Natural killer cell treated with Interleukin-12 subunit alpha and Interleukin-12 subunit beta and Interleukin-15 and Interleukin-18, amount 100 ng/mL, for 72 hours (primary cell): ENCODE measurements around the gene SLC25A40. TPM values are rescaled to one million over a fixed set of nuclear protein-coding genes. Genes with fewer than 3 reads are reported as not detected.
A peak's percentile ranks its signal among the peaks of the same experiment; 100 is the strongest.
"Not testable (repeated sequence)": the region's sequence is repeated elsewhere in the genome, so short reads cannot be mapped to it uniquely, and the experiment has no call there.

ENCODE experiments used
- ATAC-seq, 2 donors: fragments of 150-1000 bp; cut with Tn5 transposase in 1 of 2; sonication (Bioruptor Pico), chemical (Tn5 transposase) in 1 of 2; 2 replicates each; pipeline ENCODE4 v1.10.0; 2021
- DNase-seq: peaks from one replicate; pipeline ENCODE4 v3.0.0; 2022; ENCODE audit warnings: low spot score
- H3K27ac Mint-ChIP-seq, 2 donors: 1 replicate in 1 of 2; 2 replicates in 1 of 2; pipeline ENCODE4 v1.8.0; 2022; ENCODE audit warnings: mixed read lengths in 2 of 2, mild to moderate bottlenecking in 1 of 2, moderate library complexity in 1 of 2
- H3K27me3 Mint-ChIP-seq, 2 donors: 1 replicate in 1 of 2; 2 replicates in 1 of 2; pipeline ENCODE4 v1.8.0; 2022; ENCODE audit warnings: mixed read lengths in 2 of 2
- H3K36me3 Mint-ChIP-seq: one replicate; pipeline ENCODE4 v1.8.0; 2022; ENCODE audit warnings: mixed read lengths
- H3K4me1 Mint-ChIP-seq, 2 donors: 1 replicate in 1 of 2; 2 replicates in 1 of 2; pipeline ENCODE4 v1.8.0; 2022; ENCODE audit warnings: low read depth in 2 of 2, mixed read lengths in 2 of 2, mild to moderate bottlenecking in 1 of 2
- H3K4me3 Mint-ChIP-seq: one replicate; pipeline ENCODE4 v1.8.0; 2022; ENCODE audit warnings: mixed read lengths
- H3K9me3 Mint-ChIP-seq: 2 replicates; pipeline ENCODE4 v1.8.0; 2022; ENCODE audit warnings: mixed read lengths
- total RNA-seq, 2 donors: library from RNA; stranded (reverse); gene quantifications; one replicate each; pipeline ENCODE4 v1.2.3, GENCODE V29; 2022

The SLC25A40 gene
- total RNA-seq, 2 donors from 2014 or later = 27.7 to 37.8 TPM

DNA sequence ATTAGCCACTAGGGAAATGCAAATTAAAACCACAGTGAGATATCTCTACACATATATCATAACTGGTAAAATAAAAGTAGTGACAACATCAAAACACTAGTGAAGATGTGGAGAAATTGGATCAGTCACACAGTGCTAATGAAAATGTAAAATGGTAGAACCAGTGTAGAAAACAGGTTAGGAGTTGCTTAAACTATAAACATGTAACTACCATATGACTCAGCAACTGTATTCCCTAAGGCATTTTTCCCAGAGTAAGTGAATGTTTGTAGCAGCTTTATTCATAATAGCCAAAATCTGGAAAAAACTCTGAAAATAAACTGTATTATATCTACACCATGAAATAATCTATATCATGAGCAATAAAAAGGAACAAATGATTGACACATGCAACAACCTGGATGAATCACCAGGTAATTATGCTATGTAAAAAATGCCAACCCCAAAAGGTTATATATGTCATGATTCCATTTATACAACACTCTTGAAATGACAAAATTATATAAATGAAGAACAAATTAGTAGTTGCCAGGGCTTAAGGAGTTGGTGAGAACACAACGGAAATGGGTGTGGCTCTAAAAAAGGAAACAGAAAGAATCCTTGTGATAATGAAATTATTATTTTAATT, 22.8 kb downstream of the SLC25A40 start:
- Mint-ChIP-seq H3K4me3 (no peak overlapping the region), H3K27ac (no peak overlapping the region), H3K36me3 (peaks cover 5% of the 10 kb centered on the region), H3K9me3 (no peaks in the 10 kb centered on the region), H3K27me3 (no peaks in the 10 kb centered on the region), H3K4me1 (peaks cover 11 to 18% of the 10 kb centered on the region in 2 donors)
- DNase-seq (no peak), ATAC-seq (no peak)

DNA sequence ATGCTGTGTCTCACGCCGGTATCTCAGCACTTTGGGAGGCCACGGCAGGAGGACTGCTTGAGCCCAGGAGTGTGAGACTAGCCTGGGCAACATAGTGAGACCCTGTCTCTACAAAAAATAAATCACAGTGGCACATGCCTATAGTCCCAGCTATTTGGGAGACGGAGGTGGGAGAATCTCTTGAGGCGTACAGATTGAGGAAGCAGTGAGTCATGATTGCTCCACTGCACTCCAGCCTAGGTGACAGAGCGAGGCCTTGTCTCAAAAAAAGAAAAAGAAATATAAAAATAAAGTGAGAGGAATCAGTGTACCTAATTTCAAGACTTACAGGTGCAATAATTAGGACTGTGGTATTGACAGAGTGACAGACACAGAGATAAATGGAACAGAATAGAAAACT, 23.9 kb downstream of the SLC25A40 start:
- Mint-ChIP-seq H3K36me3 (no peaks in the 10 kb centered on the region), H3K27ac (peak overlapping the region in 1 of 2 donors; percentile 47), H3K9me3 (no peaks in the 10 kb centered on the region), H3K4me3 (peak overlapping the region; percentile 13), H3K27me3 (no peaks in the 10 kb centered on the region), H3K4me1 (peaks cover 11 to 18% of the 10 kb centered on the region in 2 donors)
- no peak for DNase-seq
- ATAC-seq = no peak

DNA sequence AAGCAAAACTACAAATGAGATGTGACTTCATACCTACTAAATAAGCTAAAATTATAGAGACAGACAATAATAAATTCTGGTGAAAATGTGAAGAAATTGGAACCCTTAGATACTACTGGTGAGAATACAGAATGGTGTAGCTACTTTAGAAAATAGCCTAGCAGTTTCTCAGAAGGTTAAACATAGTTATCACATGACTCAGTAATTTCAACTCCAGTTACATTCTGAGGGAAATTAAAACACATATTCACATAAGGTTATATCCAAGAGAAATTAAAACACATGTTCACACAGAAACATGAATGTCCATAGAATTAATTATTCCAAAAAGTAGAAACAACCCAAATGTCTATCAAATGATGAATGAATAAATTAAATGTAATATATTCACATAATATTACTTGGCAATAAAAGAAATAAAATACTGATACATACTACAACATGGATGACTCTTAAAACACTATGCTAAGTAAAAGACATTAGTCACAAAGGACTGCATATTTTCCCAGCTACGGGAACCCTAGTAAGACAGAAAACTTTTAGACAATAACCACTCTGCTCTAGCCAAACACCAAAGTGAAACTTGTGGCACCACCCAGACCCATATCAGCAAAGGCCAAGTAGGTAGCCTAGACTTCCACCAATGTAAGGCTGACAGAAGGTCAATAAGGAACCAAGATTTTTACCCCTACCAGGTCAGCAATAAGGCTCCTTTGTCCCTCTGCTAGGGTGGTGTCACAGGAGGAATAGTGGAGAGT, 25.1 kb downstream of the SLC25A40 start:
- peaks cover 11 to 18% of the 10 kb centered on the region in 2 donors for H3K4me1 Mint-ChIP-seq
- ATAC-seq (no peak), DNase-seq (no peak)
- peak overlapping the region; percentile 11 to 47 for H3K27ac Mint-ChIP-seq
- H3K9me3 Mint-ChIP-seq = no peaks in the 10 kb centered on the region
- H3K4me3 Mint-ChIP-seq = no peak overlapping the region
- no peaks in the 10 kb centered on the region for H3K27me3 Mint-ChIP-seq
- no peaks in the 10 kb centered on the region for H3K36me3 Mint-ChIP-seq

DNA sequence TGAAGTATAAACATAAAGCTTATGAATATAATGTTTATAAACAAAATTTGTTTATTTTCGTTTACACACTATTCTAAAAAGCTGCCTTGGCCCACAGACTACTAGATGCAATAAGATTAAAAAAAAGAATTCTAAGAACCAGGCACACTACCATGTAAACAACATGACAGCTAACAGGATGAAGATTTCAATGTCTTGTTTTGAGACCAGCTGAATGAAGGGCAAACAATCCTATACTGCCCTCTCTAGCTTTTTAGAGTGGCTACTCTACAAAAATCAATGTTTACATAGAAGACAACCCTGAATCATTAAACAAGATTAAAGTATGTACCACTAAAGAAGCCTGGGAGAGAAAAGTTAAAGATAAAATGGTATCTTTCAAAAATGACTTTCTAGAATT, 38.6 kb downstream of the SLC25A40 start:
- ATAC-seq = no peak
- no peaks in the 10 kb centered on the region for H3K27me3 Mint-ChIP-seq
- no peak overlapping the region for H3K4me3 Mint-ChIP-seq
- H3K9me3 Mint-ChIP-seq = no peaks in the 10 kb centered on the region
- DNase-seq = no peak
- no peaks in the 10 kb centered on the region for H3K4me1 Mint-ChIP-seq
- H3K36me3 Mint-ChIP-seq = peaks cover 5% of the 10 kb centered on the region
- no peak overlapping the region for H3K27ac Mint-ChIP-seq

DNA sequence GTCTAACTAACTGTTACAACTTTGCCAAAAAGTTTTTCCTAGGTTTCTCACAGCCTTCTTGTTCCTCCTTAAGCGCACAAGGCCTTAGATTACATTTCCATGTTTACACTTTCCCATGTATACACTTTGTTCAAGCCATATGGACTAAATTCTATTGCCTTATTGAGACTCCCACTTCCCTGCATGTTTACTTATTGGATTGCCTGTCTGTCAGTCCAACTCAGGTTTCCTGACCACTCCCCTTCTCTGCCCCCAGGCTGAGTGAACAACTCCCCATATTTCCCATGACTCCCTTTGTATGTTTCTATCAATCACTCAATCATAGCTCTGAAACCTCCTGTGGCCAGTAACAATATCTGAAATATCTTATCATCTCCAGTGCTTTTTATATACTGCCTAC, 43.0 kb downstream of the SLC25A40 start:
- no peak overlapping the region for H3K4me3 Mint-ChIP-seq
- no peak for ATAC-seq

DNA sequence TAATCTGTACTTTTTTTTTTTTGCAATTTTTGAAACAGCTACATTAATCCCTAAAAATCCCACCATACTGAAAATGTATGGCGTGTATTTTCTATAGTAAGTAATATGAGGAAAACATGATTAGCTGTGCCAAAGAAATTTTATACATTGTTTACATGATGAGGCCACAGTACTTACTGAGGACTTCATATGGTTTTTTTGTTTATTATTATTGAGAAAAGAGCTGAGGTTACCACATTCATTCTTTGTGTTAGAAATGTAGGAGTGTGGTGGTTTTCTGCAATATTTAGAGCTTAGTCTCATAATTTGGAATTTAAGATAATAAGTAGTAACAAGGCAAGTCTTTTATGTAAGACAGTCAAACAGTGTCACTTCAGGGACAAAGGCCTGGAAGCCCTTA, 45.1 kb downstream of the SLC25A40 start:
- Mint-ChIP-seq H3K4me1 (no peaks in the 10 kb centered on the region), H3K4me3 (no peak overlapping the region), H3K27me3 (no peaks in the 10 kb centered on the region), H3K36me3 (peaks cover 8% of the 10 kb centered on the region), H3K27ac (no peak overlapping the region), H3K9me3 (no peaks in the 10 kb centered on the region)
- DNase-seq (no peak), ATAC-seq (no peak)

More for the DNA sequence above, 43.0 kb downstream of the SLC25A40 start:
- H3K9me3 Mint-ChIP-seq = no peaks in the 10 kb centered on the region
- H3K4me1 Mint-ChIP-seq = no peaks in the 10 kb centered on the region
- peaks cover 5% of the 10 kb centered on the region for H3K36me3 Mint-ChIP-seq
- DNase-seq = no peak
- no peak overlapping the region for H3K27ac Mint-ChIP-seq
- H3K27me3 Mint-ChIP-seq = no peaks in the 10 kb centered on the region

DNA sequence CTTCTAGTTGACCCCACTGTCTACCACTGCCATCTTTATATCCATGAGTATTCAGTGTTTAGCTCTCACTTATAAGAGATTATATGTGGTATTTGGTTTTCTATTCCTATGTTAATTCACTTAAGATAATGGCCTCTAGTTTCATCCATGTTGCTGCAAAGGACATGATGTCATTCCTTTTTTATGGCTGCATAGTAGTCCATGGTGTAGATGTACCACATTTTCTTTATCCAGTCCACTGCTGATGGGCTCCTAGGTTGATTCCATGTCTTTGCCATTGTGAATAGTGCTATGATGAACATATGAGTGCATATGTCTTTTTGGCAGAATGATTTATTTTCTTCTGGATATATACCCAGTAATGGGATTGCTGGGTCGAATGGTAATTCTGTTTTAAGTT, 47.8 kb downstream of the SLC25A40 start:
- not testable (repeated sequence) for H3K4me1 Mint-ChIP-seq, DNase-seq, H3K9me3 Mint-ChIP-seq, ATAC-seq, H3K27me3 Mint-ChIP-seq, H3K4me3 Mint-ChIP-seq, H3K27ac Mint-ChIP-seq
- H3K36me3 Mint-ChIP-seq = peaks cover 21% of the 10 kb centered on the region

DNA sequence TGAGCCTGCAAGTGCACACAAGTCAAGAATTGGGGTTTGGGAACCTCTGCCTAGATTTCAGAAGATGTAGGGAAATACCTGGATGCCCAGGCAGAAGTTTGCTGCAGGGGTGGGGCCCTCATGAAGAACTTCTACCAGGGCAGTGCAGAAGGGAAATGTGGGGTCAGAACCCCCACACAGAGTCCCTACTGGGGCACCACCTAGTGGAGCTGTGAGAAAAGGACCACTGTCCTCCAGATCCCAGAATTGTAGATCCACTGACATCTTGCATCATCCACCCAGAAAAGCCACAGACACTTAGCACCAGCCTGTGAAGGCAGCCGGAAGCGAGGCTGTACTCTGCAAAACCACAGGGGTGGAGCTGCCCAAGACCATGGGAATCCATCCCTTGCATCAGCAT, 50.8 kb downstream of the SLC25A40 start:
- H3K27ac Mint-ChIP-seq = peak overlapping the region in 1 of 2 donors; percentile 3
- ATAC-seq (peak; percentile 60 to 67), DNase-seq (peak; percentile 60)
- peaks cover 21% of the 10 kb centered on the region for H3K36me3 Mint-ChIP-seq
- H3K9me3 Mint-ChIP-seq, H3K4me1 Mint-ChIP-seq, H3K27me3 Mint-ChIP-seq, H3K4me3 Mint-ChIP-seq: not testable (repeated sequence)

DNA sequence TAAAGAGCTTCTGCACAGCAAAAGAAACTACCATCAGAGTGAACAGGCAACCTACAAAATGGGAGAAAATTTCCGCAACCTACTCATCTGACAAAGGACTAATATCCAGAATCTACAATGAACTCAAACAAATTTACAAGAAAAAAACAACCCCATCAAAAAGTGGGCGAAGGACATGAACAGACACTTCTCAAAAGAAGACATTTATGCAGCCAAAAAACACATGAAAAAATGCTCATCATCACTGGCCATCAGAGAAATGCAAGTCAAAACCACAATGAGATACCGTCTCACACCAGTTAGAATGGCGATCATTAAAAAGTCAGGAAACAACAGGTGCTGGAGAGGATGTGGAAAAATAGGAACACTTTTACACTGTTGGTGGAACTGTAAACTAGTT, 54.1 kb downstream of the SLC25A40 start:
- H3K27me3 Mint-ChIP-seq, H3K4me3 Mint-ChIP-seq, H3K9me3 Mint-ChIP-seq, DNase-seq, H3K4me1 Mint-ChIP-seq, ATAC-seq, H3K27ac Mint-ChIP-seq: not testable (repeated sequence)
- peaks cover 21% of the 10 kb centered on the region for H3K36me3 Mint-ChIP-seq

DNA sequence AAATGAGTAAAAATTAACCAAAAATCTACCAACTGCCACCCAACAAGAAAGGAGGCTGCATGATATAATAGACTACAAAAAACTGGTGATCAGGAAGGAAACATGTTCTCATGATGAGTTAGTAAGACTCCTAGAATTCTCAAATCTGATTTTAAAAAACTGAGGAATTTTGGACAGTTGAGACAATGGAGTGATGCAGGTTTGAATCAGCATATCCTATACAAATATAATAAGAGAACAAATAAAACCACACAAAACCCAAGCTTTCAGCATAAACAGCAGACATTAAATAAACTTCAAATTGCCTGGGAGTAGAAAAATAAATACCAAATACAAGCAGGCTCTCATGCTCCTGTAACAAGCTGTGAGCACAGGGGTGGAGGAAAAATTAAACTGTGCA, 57.8 kb downstream of the SLC25A40 start:
- H3K27me3 Mint-ChIP-seq = no peaks in the 10 kb centered on the region
- DNase-seq (no peak), ATAC-seq (no peak)
- H3K4me3 Mint-ChIP-seq = no peak overlapping the region
- peaks cover 0 to 3% of the 10 kb centered on the region in 2 donors for H3K4me1 Mint-ChIP-seq
- no peak overlapping the region for H3K27ac Mint-ChIP-seq
- H3K36me3 Mint-ChIP-seq = no peaks in the 10 kb centered on the region
- no peaks in the 10 kb centered on the region for H3K9me3 Mint-ChIP-seq

DNA sequence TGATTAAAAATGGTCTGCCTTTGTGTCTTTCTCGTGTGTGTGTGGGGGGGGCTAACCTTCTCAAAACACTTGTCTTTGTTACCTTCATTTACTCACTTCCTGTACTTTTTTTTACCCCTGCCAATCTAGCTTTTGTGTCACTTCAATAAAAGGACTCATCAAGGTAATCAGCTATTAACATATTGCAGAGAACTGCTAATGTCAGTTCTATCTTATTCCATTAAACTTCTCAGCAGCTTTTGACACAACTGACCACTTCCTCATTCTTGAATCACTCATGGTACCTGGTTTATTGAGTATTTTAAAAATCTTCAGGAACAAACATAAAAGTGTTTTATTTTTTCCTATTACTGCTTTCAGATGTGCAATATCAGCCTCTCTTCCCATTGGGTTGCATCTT, 59.8 kb downstream of the SLC25A40 start:
- peaks cover 0 to 3% of the 10 kb centered on the region in 2 donors for H3K4me1 Mint-ChIP-seq
- no peaks in the 10 kb centered on the region for H3K9me3 Mint-ChIP-seq
- no peak overlapping the region for H3K27ac Mint-ChIP-seq
- no peak for DNase-seq
- H3K36me3 Mint-ChIP-seq = no peaks in the 10 kb centered on the region
- ATAC-seq = no peak
- no peak overlapping the region for H3K4me3 Mint-ChIP-seq
- H3K27me3 Mint-ChIP-seq = no peaks in the 10 kb centered on the region

DNA sequence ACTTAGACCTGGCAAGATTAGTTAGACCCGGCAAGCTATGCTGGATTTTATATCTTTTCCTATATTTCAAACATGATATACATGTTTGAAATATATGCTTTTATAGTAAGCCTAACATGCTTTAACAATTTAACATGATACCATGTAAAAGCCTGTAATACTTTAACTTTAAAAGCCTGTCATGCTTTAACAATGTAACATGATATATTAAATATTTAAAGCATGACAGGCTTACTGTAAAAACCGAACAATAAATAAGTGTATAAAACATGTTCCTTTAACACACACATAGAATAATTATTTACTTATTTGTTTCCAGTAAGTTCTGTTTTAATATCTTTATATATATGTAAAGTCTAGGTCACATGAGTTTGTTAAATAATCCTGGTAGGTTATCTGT, 65.4 kb downstream of the SLC25A40 start:
- ATAC-seq (no peak), DNase-seq (no peak)
- H3K27ac Mint-ChIP-seq = no peak overlapping the region
- H3K4me3 Mint-ChIP-seq = no peak overlapping the region
- no peaks in the 10 kb centered on the region for H3K36me3 Mint-ChIP-seq
- no peaks in the 10 kb centered on the region for H3K4me1 Mint-ChIP-seq
- no peaks in the 10 kb centered on the region for H3K9me3 Mint-ChIP-seq
- H3K27me3 Mint-ChIP-seq = peaks cover 0 to 2% of the 10 kb centered on the region in 2 donors

DNA sequence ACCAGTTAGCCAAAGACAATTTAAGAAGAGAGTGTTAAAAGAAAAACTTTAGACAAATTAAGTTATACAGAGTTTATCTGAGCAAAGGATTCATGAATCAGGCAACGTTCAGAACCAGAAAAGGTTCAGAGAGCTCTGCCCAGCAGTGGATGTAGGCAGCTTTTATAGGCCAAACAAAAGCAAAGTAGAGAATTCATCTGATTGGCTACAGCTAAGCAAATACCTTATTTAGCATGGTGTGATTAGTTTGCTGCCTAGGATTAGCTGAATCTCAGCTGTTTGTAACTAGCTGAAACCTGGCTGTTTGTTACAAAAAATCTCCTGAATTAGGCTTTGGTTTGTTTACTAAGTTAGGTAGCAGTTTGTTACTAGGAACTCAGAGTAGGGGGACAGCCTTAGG, 66.0 kb downstream of the SLC25A40 start:
- DNase-seq (no peak), ATAC-seq (no peak)
- Mint-ChIP-seq H3K9me3 (no peaks in the 10 kb centered on the region), H3K4me1 (no peaks in the 10 kb centered on the region), H3K36me3 (no peaks in the 10 kb centered on the region), H3K27ac (no peak overlapping the region), H3K4me3 (no peak overlapping the region), H3K27me3 (peaks cover 0 to 2% of the 10 kb centered on the region in 2 donors)

DNA sequence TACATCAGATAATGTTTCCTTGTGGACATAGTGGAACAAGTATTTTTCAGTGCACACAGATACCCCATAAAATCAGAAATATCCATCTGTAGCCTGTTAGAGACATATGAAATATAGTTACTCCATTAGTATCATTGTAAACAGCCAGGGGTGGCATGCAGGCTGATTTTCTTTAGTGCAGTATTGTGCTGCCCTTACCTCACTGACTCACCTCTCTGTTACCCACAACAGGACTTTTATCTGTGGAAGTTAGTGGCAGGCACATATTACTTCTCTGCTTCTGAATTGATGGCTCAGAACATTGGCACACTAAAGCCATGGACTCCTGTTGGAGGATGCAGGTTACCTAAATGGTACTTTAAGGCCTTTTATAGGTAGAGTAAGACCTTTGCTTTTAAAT, 70.0 kb downstream of the SLC25A40 start:
- H3K27me3 Mint-ChIP-seq = peaks cover 0 to 2% of the 10 kb centered on the region in 2 donors
- H3K4me1 Mint-ChIP-seq = no peaks in the 10 kb centered on the region
- no peaks in the 10 kb centered on the region for H3K36me3 Mint-ChIP-seq
- H3K9me3 Mint-ChIP-seq = no peaks in the 10 kb centered on the region
- DNase-seq (no peak), ATAC-seq (no peak)
- no peak overlapping the region for H3K4me3 Mint-ChIP-seq
- H3K27ac Mint-ChIP-seq = no peak overlapping the region
